ENCODE data around the gene GPD1. TPM values are rescaled to one million over a fixed set of nuclear protein-coding genes. Genes with fewer than 3 reads are reported as not detected.

GPD1 gene
- total RNA-seq, 4 donors from 2014 or later, result 41.3 to 409 (median 291) TPM

DNA sequence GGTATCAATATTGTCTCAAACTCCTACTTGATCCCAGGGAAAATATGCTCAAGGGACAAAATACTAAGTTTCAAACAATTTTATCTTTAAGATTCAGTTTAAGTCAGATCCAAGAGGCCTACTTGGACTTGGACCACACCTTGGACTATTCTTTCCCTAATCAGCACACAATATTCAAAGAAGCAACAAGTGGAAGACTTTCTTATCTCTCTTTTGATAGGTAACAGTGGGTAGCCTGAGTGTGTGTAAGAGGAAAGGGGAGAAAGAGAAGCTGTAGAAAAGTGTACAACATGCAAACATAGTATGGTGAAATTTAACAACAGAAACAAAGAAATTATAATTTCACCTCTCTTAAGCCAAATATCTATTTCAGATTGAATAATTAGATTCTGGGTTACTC lies 56.8 kb downstream of the GPD1 start:
- Histone ChIP-seq H3K4me1 (peaks cover 0 to 4% (median 0%) of the 10 kb centered on the region in 4 donors), H3K36me3 (no peaks in the 10 kb centered on the region), H3K27me3 (no peaks in the 10 kb centered on the region), H3K4me3 (no peak overlapping the region), H3K27ac (no peak overlapping the region), H3K9me3 (no peaks in the 10 kb centered on the region)
- no peak for DNase-seq
- TF ChIP-seq, protein P1, sequence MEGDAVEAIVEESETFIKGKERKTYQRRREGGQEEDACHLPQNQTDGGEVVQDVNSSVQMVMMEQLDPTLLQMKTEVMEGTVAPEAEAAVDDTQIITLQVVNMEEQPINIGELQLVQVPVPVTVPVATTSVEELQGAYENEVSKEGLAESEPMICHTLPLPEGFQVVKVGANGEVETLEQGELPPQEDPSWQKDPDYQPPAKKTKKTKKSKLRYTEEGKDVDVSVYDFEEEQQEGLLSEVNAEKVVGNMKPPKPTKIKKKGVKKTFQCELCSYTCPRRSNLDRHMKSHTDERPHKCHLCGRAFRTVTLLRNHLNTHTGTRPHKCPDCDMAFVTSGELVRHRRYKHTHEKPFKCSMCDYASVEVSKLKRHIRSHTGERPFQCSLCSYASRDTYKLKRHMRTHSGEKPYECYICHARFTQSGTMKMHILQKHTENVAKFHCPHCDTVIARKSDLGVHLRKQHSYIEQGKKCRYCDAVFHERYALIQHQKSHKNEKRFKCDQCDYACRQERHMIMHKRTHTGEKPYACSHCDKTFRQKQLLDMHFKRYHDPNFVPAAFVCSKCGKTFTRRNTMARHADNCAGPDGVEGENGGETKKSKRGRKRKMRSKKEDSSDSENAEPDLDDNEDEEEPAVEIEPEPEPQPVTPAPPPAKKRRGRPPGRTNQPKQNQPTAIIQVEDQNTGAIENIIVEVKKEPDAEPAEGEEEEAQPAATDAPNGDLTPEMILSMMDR (IDR thresholded peaks at IDR 0.05), result no peak
- TF ChIP-seq POLR2A (IDR thresholded peaks at IDR 0.05), result no peak

Other genes with a start within 250 kb of the GPD1 start
- gene FAIM2, start 200.1 kb upstream of the GPD1 start, total RNA-seq, result 1 to 10 TPM in 3 of 4 donors, under 1 TPM in 1; 0.83 to 4.7 (median 2.9) TPM
- gene AQP2, start 153.3 kb upstream of the GPD1 start, total RNA-seq, result not detected
- gene AQP5, start 142.1 kb upstream of the GPD1 start, total RNA-seq, result not detected
- not detected for gene AQP6, start 131.1 kb upstream of the GPD1 start, total RNA-seq
- gene RACGAP1, start 78.5 kb upstream of the GPD1 start, total RNA-seq, result 10 to 100 TPM in 1 of 4 donors, 1 to 10 TPM in 3; 5.1 to 29.7 (median 8.5) TPM
- 1 to 10 TPM in 2 of 4 donors, under 1 TPM in 1, not detected in 1; 0.70 to 5.7 (median 1.5) TPM for gene ASIC1, start 46.4 kb upstream of the GPD1 start, total RNA-seq
- 100 to 1,000 TPM in 2 of 4 donors, 10 to 100 TPM in 2; 76.5 to 126 (median 95.1) TPM for gene SMARCD1, start 18.7 kb upstream of the GPD1 start, total RNA-seq
- 100 to 1,000 TPM in 1 of 4 donors, 10 to 100 TPM in 3; 75.3 to 115 (median 86.4) TPM for gene COX14, start 8.2 kb downstream of the GPD1 start, total RNA-seq
- gene CERS5, start 63.4 kb downstream of the GPD1 start, total RNA-seq, result 10 to 100 TPM; 15.2 to 84.2 (median 23.2) TPM
- gene LIMA1, start 179.5 kb downstream of the GPD1 start, total RNA-seq, result 100 to 1,000 TPM; 253 to 280 (median 274) TPM